ENCODE measurements around the gene HDHD3.
"Not testable (repeated sequence)": the region's sequence is repeated elsewhere in the genome, so short reads cannot be mapped to it uniquely, and the experiment has no call there.

HDHD3 gene

GRCh38 chr9:113376634-113377567 lies at the start of gene HDHD3:
TSS of gene HDHD3 (minus strand) at chr9:113376986. CDS start at chr9:113374354, 2,632 bp downstream.
- DNase-seq, result peak; percentile 89

- DNase-seq, result no peak
These were observed 48.3 kb upstream of the HDHD3 start for GRCh38 chr9:113425072-113425471.

GRCh38 chr9:113421726-113422125 lies 44.9 kb upstream of the HDHD3 start:
- no peak for DNase-seq

GRCh38 chr9:113417370-113417769 lies 40.6 kb upstream of the HDHD3 start:
- DNase-seq, result no peak

- no peak for DNase-seq
These were observed 39.4 kb upstream of the HDHD3 start for GRCh38 chr9:113416149-113416721.

- peak; percentile 97 for DNase-seq
These were observed 33.5 kb upstream of the HDHD3 start, which contains the start of the genes C9orf43 and POLE3 for GRCh38 chr9:113410207-113410864. TSS of gene C9orf43 (plus strand) at chr9:113410747. CDS start at chr9:113413494, 2,747 bp downstream. TSS of gene POLE3 (minus strand) at chr9:113410675. CDS start at chr9:113410293, 382 bp downstream.

- no peak for DNase-seq
These were observed 33.1 kb upstream of the HDHD3 start for GRCh38 chr9:113409883-113410206.

- DNase-seq, result no peak
These were observed 32.7 kb upstream of the HDHD3 start for GRCh38 chr9:113409481-113409880.

- peak; percentile 71 for DNase-seq
These were observed 30.2 kb upstream of the HDHD3 start for GRCh38 chr9:113406873-113407511.

GRCh38 chr9:113406353-113406752 lies 29.6 kb upstream of the HDHD3 start:
- not testable (repeated sequence) for DNase-seq

GRCh38 chr9:113403646-113404045 lies 26.9 kb upstream of the HDHD3 start:
- DNase-seq, result no peak

- DNase-seq, result peak; percentile 100
These were observed 24.4 kb upstream of the HDHD3 start, which contains the start of gene ALAD for GRCh38 chr9:113401027-113401792. TSS of gene ALAD (minus strand) at chr9:113401284. CDS start at chr9:113393559, 7,725 bp downstream.

- no peak for DNase-seq
These were observed 22.9 kb upstream of the HDHD3 start for GRCh38 chr9:113399646-113400200.

- no peak for DNase-seq
These were observed 22.0 kb upstream of the HDHD3 start for GRCh38 chr9:113398796-113399195.

- no peak for DNase-seq
These were observed 20.4 kb upstream of the HDHD3 start for GRCh38 chr9:113397203-113397631.

GRCh38 chr9:113395000-113395861 lies 18.4 kb upstream of the HDHD3 start:
- DNase-seq, result no peak

GRCh38 chr9:113393281-113393680 lies 16.5 kb upstream of the HDHD3 start:
- DNase-seq, result no peak

- no peak for DNase-seq
These were observed 15.1 kb upstream of the HDHD3 start for GRCh38 chr9:113391917-113392316.

- DNase-seq, result no peak
These were observed 13.6 kb upstream of the HDHD3 start for GRCh38 chr9:113390192-113390960.

- no peak for DNase-seq
These were observed 12.7 kb upstream of the HDHD3 start for GRCh38 chr9:113389451-113389850.
